ENCODE results near the gene RHOH. TPM values are rescaled to one million over a fixed set of nuclear protein-coding genes. Genes with fewer than 3 reads are reported as not detected.

Gene RHOH
- total RNA-seq, 1 donor from 2014 or later, result 11.2 TPM

DNA sequence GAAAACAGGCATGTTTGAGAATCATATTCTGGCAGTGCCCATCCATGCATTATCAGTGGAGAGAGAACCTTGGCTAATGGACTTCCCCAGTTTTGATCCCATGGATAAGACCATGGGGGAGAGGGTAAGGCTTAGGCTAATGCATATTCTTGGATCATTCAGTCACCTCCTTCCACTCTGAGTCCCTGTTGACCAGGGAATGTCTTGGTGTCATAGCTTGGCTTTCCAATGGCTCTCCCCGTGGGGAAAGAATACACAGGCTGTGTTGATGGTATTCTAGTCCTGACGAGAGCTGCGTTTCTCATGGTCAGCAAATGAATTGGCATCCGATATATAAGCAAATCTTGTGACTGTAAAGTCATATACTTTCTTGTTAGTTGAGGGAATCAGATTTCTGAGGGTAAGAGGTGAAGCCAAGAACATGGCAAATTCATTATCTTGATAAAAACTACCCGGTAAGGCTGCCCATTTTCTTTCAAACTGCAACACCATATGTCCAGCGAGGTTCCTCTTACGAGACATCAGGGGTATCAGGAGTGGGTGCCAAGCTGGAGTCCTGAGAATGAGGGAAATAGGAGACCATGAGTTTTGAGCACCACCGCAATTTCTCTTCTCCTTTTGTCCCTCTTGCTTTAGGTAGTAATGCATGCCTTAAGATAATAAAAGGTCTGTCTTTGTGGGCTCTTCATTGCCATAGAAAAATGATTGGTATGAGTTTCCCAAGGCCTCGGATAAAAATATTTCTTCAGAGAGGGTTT is 18.0 kb downstream of the RHOH start:
- Histone ChIP-seq H3K4me1 (no peaks in the 10 kb centered on the region), H4K20me1 (ENCODE audit: low read depth) (no peaks in the 10 kb centered on the region), H3K9ac (no peak overlapping the region), H3K36me3 (no peaks in the 10 kb centered on the region), H3F3A (ENCODE audit: low read depth) (no peaks in the 10 kb centered on the region), H2AFZ (replicated peaks) (no peak overlapping the region), H3K4me2 (no peak overlapping the region), H3K79me2 (ENCODE audit: low read depth) (no peaks in the 10 kb centered on the region), H3K27me3 (no peaks in the 10 kb centered on the region), H3K4me3 (no peak overlapping the region), H3K27ac (no peak overlapping the region), H3K9me3 (ENCODE audit: low read depth) (no peaks in the 10 kb centered on the region)
- TF ChIP-seq EZH2phosphoT487 (IDR thresholded peaks at IDR 0.05), result no peak
- no peak for TF ChIP-seq EZH2 (IDR thresholded peaks at IDR 0.05)
- TF ChIP-seq, protein P1, sequence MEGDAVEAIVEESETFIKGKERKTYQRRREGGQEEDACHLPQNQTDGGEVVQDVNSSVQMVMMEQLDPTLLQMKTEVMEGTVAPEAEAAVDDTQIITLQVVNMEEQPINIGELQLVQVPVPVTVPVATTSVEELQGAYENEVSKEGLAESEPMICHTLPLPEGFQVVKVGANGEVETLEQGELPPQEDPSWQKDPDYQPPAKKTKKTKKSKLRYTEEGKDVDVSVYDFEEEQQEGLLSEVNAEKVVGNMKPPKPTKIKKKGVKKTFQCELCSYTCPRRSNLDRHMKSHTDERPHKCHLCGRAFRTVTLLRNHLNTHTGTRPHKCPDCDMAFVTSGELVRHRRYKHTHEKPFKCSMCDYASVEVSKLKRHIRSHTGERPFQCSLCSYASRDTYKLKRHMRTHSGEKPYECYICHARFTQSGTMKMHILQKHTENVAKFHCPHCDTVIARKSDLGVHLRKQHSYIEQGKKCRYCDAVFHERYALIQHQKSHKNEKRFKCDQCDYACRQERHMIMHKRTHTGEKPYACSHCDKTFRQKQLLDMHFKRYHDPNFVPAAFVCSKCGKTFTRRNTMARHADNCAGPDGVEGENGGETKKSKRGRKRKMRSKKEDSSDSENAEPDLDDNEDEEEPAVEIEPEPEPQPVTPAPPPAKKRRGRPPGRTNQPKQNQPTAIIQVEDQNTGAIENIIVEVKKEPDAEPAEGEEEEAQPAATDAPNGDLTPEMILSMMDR (IDR thresholded peaks at IDR 0.05), result no peak
- H3K4me3 Mint-ChIP-seq, result no peak overlapping the region
- no peaks in the 10 kb centered on the region for H3K4me1 Mint-ChIP-seq
- DNase-seq (ENCODE audit: low spot score), result no peak
- no peak overlapping the region for H3K27ac Mint-ChIP-seq
- H3K27me3 Mint-ChIP-seq (ENCODE audit: insufficient read depth, low read depth), result peaks cover 5% of the 10 kb centered on the region
- peaks cover 17% of the 10 kb centered on the region for H3K36me3 Mint-ChIP-seq
- no peaks in the 10 kb centered on the region for H3K9me3 Mint-ChIP-seq

DNA sequence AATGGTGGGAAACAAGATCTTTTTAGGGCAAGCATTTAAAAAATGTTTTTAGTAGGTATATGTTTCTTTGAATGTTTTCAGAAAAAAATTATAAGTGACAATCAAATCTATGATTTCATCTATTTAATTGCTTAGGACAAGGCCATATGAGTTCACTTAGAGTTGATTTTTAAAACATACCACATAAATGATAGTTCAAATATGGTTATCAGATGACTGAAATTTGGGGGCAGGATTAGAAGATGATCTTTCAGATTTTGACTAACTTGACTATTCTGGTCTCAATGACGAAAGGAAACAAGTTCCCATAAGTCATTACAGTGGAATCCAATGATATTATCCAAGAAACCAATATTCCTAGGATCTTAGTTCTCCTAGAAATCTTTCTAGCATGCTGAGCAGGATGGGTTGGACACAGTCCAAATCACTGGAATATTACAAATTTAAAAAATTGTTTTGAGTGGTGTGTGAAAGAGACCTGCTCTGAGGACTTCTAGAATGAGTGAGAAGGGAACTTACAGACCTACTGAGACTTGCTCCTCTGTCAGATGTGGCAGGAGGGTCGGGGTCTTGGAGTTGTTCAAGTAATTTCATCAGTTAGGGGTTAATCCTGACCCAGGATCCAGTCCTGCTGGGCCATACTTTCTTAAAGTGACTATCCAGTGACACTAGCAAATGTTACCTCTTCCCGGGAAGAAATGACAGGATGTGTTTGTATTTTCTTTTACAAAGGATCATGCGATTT is 20.0 kb downstream of the RHOH start:
- no peak overlapping the region for H3K27ac ChIP-seq
- H2AFZ ChIP-seq (replicated peaks), result no peak overlapping the region
- no peak for DNase-seq (ENCODE audit: low spot score)
- no peak overlapping the region for H3K27ac Mint-ChIP-seq
- peaks cover 4% of the 10 kb centered on the region for H3K9me3 Mint-ChIP-seq
- no peak overlapping the region for H3K9ac ChIP-seq
- H3K27me3 ChIP-seq, result no peaks in the 10 kb centered on the region
- peaks cover 21% of the 10 kb centered on the region for H3K36me3 Mint-ChIP-seq
- no peaks in the 10 kb centered on the region for H4K20me1 ChIP-seq (ENCODE audit: low read depth)
- no peaks in the 10 kb centered on the region for H3K79me2 ChIP-seq (ENCODE audit: low read depth)
- H3F3A ChIP-seq (ENCODE audit: low read depth), result no peaks in the 10 kb centered on the region
- no peak overlapping the region for H3K4me3 Mint-ChIP-seq
- no peak overlapping the region for H3K4me3 ChIP-seq
- no peaks in the 10 kb centered on the region for H3K36me3 ChIP-seq
- H3K4me2 ChIP-seq, result no peak overlapping the region
- H3K4me1 ChIP-seq, result no peaks in the 10 kb centered on the region
- H3K9me3 ChIP-seq (ENCODE audit: low read depth), result no peaks in the 10 kb centered on the region
- H3K27me3 Mint-ChIP-seq (ENCODE audit: insufficient read depth, low read depth), result peaks cover 5% of the 10 kb centered on the region
- no peaks in the 10 kb centered on the region for H3K4me1 Mint-ChIP-seq
- no peak for TF ChIP-seq EZH2phosphoT487 (IDR thresholded peaks at IDR 0.05)
- TF ChIP-seq, protein P1 (IDR thresholded peaks at IDR 0.05), result no peak
- no peak for TF ChIP-seq EZH2 (IDR thresholded peaks at IDR 0.05)

DNA sequence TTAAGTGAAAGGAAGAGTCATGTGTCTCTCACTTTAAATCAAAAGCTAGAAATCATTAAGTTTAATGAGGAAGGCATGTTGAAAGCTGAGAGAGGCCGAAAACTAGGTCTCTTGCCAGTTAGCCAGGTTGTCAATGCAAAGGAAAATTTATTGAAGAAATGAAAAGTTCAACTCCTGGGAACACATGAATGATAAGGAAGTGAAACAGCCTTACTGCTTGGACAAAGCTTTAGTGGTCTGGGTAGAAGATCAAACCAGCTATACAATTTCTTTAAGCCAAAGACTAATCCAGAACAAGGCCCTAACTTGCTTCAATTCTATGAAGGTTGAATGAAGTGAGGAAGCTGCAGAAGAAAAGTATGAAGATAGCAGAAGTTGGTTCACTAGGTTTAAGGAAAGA is 24.9 kb downstream of the RHOH start:
- no peak for DNase-seq (ENCODE audit: low spot score)
- Histone ChIP-seq H2AFZ (replicated peaks) (no peak overlapping the region), H4K20me1 (ENCODE audit: low read depth) (no peaks in the 10 kb centered on the region), H3K79me2 (ENCODE audit: low read depth) (no peaks in the 10 kb centered on the region), H3K4me1 (no peaks in the 10 kb centered on the region), H3K4me3 (no peak overlapping the region), H3K27me3 (no peaks in the 10 kb centered on the region), H3K27ac (no peak overlapping the region), H3K36me3 (no peaks in the 10 kb centered on the region), H3K4me2 (no peak overlapping the region), H3F3A (ENCODE audit: low read depth) (no peaks in the 10 kb centered on the region), H3K9ac (no peak overlapping the region), H3K9me3 (ENCODE audit: low read depth) (no peaks in the 10 kb centered on the region)
- TF ChIP-seq EZH2 (IDR thresholded peaks at IDR 0.05) (no peak), EZH2phosphoT487 (IDR thresholded peaks at IDR 0.05) (no peak)
- TF ChIP-seq, protein P1 (IDR thresholded peaks at IDR 0.05), result no peak
- no peak overlapping the region for H3K27ac Mint-ChIP-seq
- H3K27me3 Mint-ChIP-seq (ENCODE audit: insufficient read depth, low read depth), result no peaks in the 10 kb centered on the region
- H3K4me3 Mint-ChIP-seq, result no peak overlapping the region
- peaks cover 26% of the 10 kb centered on the region for H3K36me3 Mint-ChIP-seq
- peaks cover 16% of the 10 kb centered on the region for H3K9me3 Mint-ChIP-seq
- no peaks in the 10 kb centered on the region for H3K4me1 Mint-ChIP-seq
